ENCODE measurements around the gene NKAIN2. TPM values are rescaled to one million over a fixed set of nuclear protein-coding genes. Genes with fewer than 3 reads are reported as not detected.

Gene NKAIN2
- total RNA-seq, 2 donors from 2014 or later = 0.68 TPM; not detected in 1

- Histone ChIP-seq H3K4me3 (no peak overlapping the region), H3K36me3 (no peaks in the 10 kb centered on the region), H3K27me3 (replicated peaks; ENCODE audit: insufficient read depth) (no peaks in the 10 kb centered on the region), H3K4me1 (replicated peaks) (no peaks in the 10 kb centered on the region), H3K9me3 (no peaks in the 10 kb centered on the region), H3K27ac (no peak overlapping the region)
- no peak for DNase-seq (ENCODE audit: low spot score)
- TF ChIP-seq POLR2A (IDR thresholded peaks at IDR 0.05) (no peak), POLR2AphosphoS5 (IDR thresholded peaks at IDR 0.05) (no peak), CTCF (IDR thresholded peaks at IDR 0.05) (no peak)
- 66% methylated on average over 2 of the region's 2 CpGs for WGBS
- intact Hi-C loops (cut with DNase I) = no loop called here
These were observed 809.4 kb downstream of the NKAIN2 start for GRCh38 chr6:124613031-124613430.

- intact Hi-C loops (cut with DNase I) = no loop called here
- Histone ChIP-seq H3K27ac (no peak overlapping the region), H3K9me3 (no peaks in the 10 kb centered on the region), H3K4me3 (no peak overlapping the region), H3K27me3 (replicated peaks; ENCODE audit: insufficient read depth) (no peaks in the 10 kb centered on the region), H3K36me3 (no peaks in the 10 kb centered on the region), H3K4me1 (replicated peaks) (no peaks in the 10 kb centered on the region)
- 82% methylated on average over 5 of the region's 5 CpGs for WGBS
- TF ChIP-seq POLR2AphosphoS5 (IDR thresholded peaks at IDR 0.05) (no peak), POLR2A (IDR thresholded peaks at IDR 0.05) (no peak), CTCF (IDR thresholded peaks at IDR 0.05) (no peak)
- no peak for DNase-seq (ENCODE audit: low spot score)
These were observed 818.7 kb downstream of the NKAIN2 start for GRCh38 chr6:124622351-124622750.

GRCh38 chr6:124633655-124634054 is 830.0 kb downstream of the NKAIN2 start:
- WGBS = 80% methylated on average over 3 of the region's 3 CpGs
- no peak overlapping the region for H3K27ac ChIP-seq
- no peak overlapping the region for H3K4me3 ChIP-seq
- no peak for DNase-seq (ENCODE audit: low spot score)
- intact Hi-C loops (cut with DNase I) = no loop called here
- TF ChIP-seq POLR2AphosphoS5 (IDR thresholded peaks at IDR 0.05) (no peak), CTCF (IDR thresholded peaks at IDR 0.05) (no peak), POLR2A (IDR thresholded peaks at IDR 0.05) (no peak)
- H3K36me3 ChIP-seq = no peaks in the 10 kb centered on the region
- H3K4me1 ChIP-seq (replicated peaks) = no peaks in the 10 kb centered on the region
- H3K27me3 ChIP-seq (replicated peaks; ENCODE audit: insufficient read depth) = no peaks in the 10 kb centered on the region
- H3K9me3 ChIP-seq = no peaks in the 10 kb centered on the region

- no peaks in the 10 kb centered on the region for H3K36me3 ChIP-seq
- H3K9me3 ChIP-seq = no peaks in the 10 kb centered on the region
- no peak overlapping the region for H3K27ac ChIP-seq
- no peak for DNase-seq (ENCODE audit: low spot score)
- no peaks in the 10 kb centered on the region for H3K4me1 ChIP-seq (replicated peaks)
- no peaks in the 10 kb centered on the region for H3K27me3 ChIP-seq (replicated peaks; ENCODE audit: insufficient read depth)
- no peak for TF ChIP-seq CTCF (IDR thresholded peaks at IDR 0.05)
- TF ChIP-seq POLR2A (IDR thresholded peaks at IDR 0.05) = no peak
- TF ChIP-seq POLR2AphosphoS5 (IDR thresholded peaks at IDR 0.05) = no peak
- WGBS = 91% methylated on average over 4 of the region's 4 CpGs
- H3K4me3 ChIP-seq = no peak overlapping the region
- intact Hi-C loops (cut with DNase I) = no loop called here
These were observed 836.8 kb downstream of the NKAIN2 start for GRCh38 chr6:124640432-124640831.

- Histone ChIP-seq H3K27me3 (replicated peaks; ENCODE audit: insufficient read depth) (no peaks in the 10 kb centered on the region), H3K9me3 (no peaks in the 10 kb centered on the region), H3K36me3 (no peaks in the 10 kb centered on the region), H3K27ac (no peak overlapping the region), H3K4me1 (replicated peaks) (no peaks in the 10 kb centered on the region), H3K4me3 (no peak overlapping the region)
- TF ChIP-seq POLR2AphosphoS5 (IDR thresholded peaks at IDR 0.05) (no peak), CTCF (IDR thresholded peaks at IDR 0.05) (no peak), POLR2A (IDR thresholded peaks at IDR 0.05) (no peak)
- no peak for DNase-seq (ENCODE audit: low spot score)
- WGBS = 91% methylated on average over 1 of the region's 1 CpG
- intact Hi-C loops (cut with DNase I) = no loop called here
These were observed 852.2 kb downstream of the NKAIN2 start for GRCh38 chr6:124655866-124656265.
